GM23338 (cell line): Measurements from ENCODE around the gene FAM163A. TPM values are rescaled to one million over a fixed set of nuclear protein-coding genes. Genes with fewer than 3 reads are reported as not detected.

Experiments used
- ATAC-seq: fragments of 200-7000 bp; cut with Tn5 transposase; 3 replicates; pipeline ENCODE4 v1.9.1; 2020
- DNase-seq: peaks from one replicate; pipeline ENCODE4 v3.0.0-alpha.2; 2015; ENCODE audit warnings: low spot score
- H2AFZ ChIP-seq: fragments of 200-600 bp; sonication (generic); 2 replicates; pipeline ENCODE4 v1.8.0; 2016; ENCODE audit warnings: antibody characterized with exemption, mild to moderate bottlenecking, moderate library complexity
- H3F3A ChIP-seq: fragments of 200-600 bp; sonication (generic); replicated peaks from 2 replicates; pipeline ENCODE4 v1.8.0; 2017; ENCODE audit warnings: antibody characterized with exemption, mixed run types, low read depth
- H3K27ac ChIP-seq: fragments of 200-600 bp; sonication (generic); 2 replicates; pipeline ENCODE4 v1.6.1; 2016; ENCODE audit warnings: low read depth
- H3K27me3 ChIP-seq: fragments of 200-600 bp; sonication (generic); 2 replicates; pipeline ENCODE4 v1.8.0; 2016; ENCODE audit warnings: mild to moderate bottlenecking, mixed run types, moderate library complexity; ENCODE audit not compliant: insufficient read depth
- H3K36me3 ChIP-seq: fragments of 200-600 bp; sonication (generic); 2 replicates; pipeline ENCODE4 v1.8.0; 2016; ENCODE audit warnings: mild to moderate bottlenecking; ENCODE audit not compliant: insufficient read depth
- H3K4me1 ChIP-seq: fragments of 200-600 bp; sonication (generic); 2 replicates; pipeline ENCODE4 v1.8.0; 2016; ENCODE audit warnings: mild to moderate bottlenecking, moderate library complexity; ENCODE audit not compliant: insufficient read depth
- H3K4me2 ChIP-seq: fragments of 200-600 bp; sonication (generic); 2 replicates; pipeline ENCODE4 v1.7.1; 2017; ENCODE audit warnings: mixed run types
- H3K4me3 ChIP-seq: fragments of 200-600 bp; sonication (generic); 2 replicates; pipeline ENCODE4 v1.6.1; 2016; ENCODE audit warnings: mixed run types
- H3K79me2 ChIP-seq: fragments of 200-600 bp; sonication (generic); replicated peaks from 2 replicates; pipeline ENCODE4 v1.8.0; 2017; ENCODE audit warnings: mild to moderate bottlenecking; ENCODE audit not compliant: insufficient read depth
- H3K9me2 ChIP-seq: fragments of 200-600 bp; sonication (generic); 2 replicates; pipeline ENCODE4 v1.8.0; 2017; ENCODE audit not compliant: insufficient read depth
- H4K20me1 ChIP-seq: fragments of 200-600 bp; sonication (generic); replicated peaks from 2 replicates; pipeline ENCODE4 v1.8.0; 2017; ENCODE audit warnings: mild to moderate bottlenecking; ENCODE audit not compliant: insufficient read depth
- H3K27ac Mint-ChIP-seq: 2 replicates; pipeline ENCODE4 v1.8.0; 2020; ENCODE audit warnings: inconsistent platforms, mild to moderate bottlenecking, moderate library complexity, mixed read lengths
- H3K27me3 Mint-ChIP-seq: 3 replicates; pipeline ENCODE4 v1.8.0; 2022; ENCODE audit warnings: low read depth, mild to moderate bottlenecking, moderate library complexity, mixed read lengths, inconsistent platforms; ENCODE audit not compliant: insufficient read depth, poor library complexity
- H3K36me3 Mint-ChIP-seq: 3 replicates; pipeline ENCODE4 v1.8.0; 2021; ENCODE audit warnings: low read depth, mild to moderate bottlenecking, inconsistent platforms, moderate library complexity, mixed read lengths
- H3K4me1 Mint-ChIP-seq: 3 replicates; pipeline ENCODE4 v1.8.0; 2020; ENCODE audit warnings: mild to moderate bottlenecking, inconsistent platforms, mixed read lengths
- H3K4me3 Mint-ChIP-seq: 3 replicates; pipeline ENCODE4 v1.8.0; 2021; ENCODE audit warnings: moderate library complexity, mild to moderate bottlenecking, inconsistent platforms, mixed read lengths
- H3K9me3 Mint-ChIP-seq: 3 replicates; pipeline ENCODE4 v1.8.0; 2020; ENCODE audit warnings: moderate library complexity, mild to moderate bottlenecking, inconsistent platforms, mixed read lengths
- CREB1 ChIP-seq: fragments of 250-450 bp; sonication (Bioruptor Pico); IDR thresholded peaks from 2 replicates; pipeline ENCODE4 v1.5.0; 2020; ENCODE audit warnings: low read depth, mild to moderate bottlenecking, moderate library complexity
- ETS1 ChIP-seq: IDR thresholded peaks from 2 replicates; pipeline ENCODE4 v1.6.1; 2016; ENCODE audit warnings: antibody characterized with exemption
- EZH2 ChIP-seq: fragments of 200-600 bp; sonication (generic); IDR thresholded peaks from one replicate; pipeline ENCODE4 v1.8.0; 2017; ENCODE audit warnings: antibody characterized with exemption, mild to moderate bottlenecking, low read depth; ENCODE audit not compliant: unreplicated experiment
- EZH2phosphoT487 ChIP-seq: fragments of 200-600 bp; sonication (generic); IDR thresholded peaks from one replicate; pipeline ENCODE4 v1.8.1; 2018; ENCODE audit warnings: antibody characterized with exemption; ENCODE audit not compliant: unreplicated experiment
- JUNB ChIP-seq: IDR thresholded peaks from one replicate; pipeline ENCODE4 v1.6.1; 2016; ENCODE audit warnings: antibody characterized with exemption; ENCODE audit not compliant: unreplicated experiment
- NANOG ChIP-seq: IDR thresholded peaks from 2 replicates; pipeline ENCODE4 v1.6.1; 2016; ENCODE audit warnings: antibody characterized with exemption, borderline replicate concordance
- POLR2AphosphoS5 ChIP-seq: IDR thresholded peaks from 2 replicates; pipeline ENCODE4 v1.6.1; 2016; ENCODE audit warnings: antibody characterized with exemption, low read depth
- REST ChIP-seq: IDR thresholded peaks from one replicate; pipeline ENCODE4 v1.6.1; 2018; ENCODE audit warnings: antibody characterized with exemption; ENCODE audit not compliant: unreplicated experiment
- STAT1 ChIP-seq: IDR thresholded peaks from one replicate; pipeline ENCODE4 v1.6.1; 2016; ENCODE audit warnings: antibody characterized with exemption; ENCODE audit not compliant: unreplicated experiment
- ZNF114 ChIP-seq: fragments of 250-450 bp; sonication (Bioruptor Pico); IDR thresholded peaks from 2 replicates; pipeline ENCODE4 v1.5.0; 2020; ENCODE audit warnings: mild to moderate bottlenecking, moderate library complexity
- ZNF331 ChIP-seq: fragments of 250-450 bp; sonication (Bioruptor Pico); IDR thresholded peaks from 2 replicates; pipeline ENCODE4 v1.5.0; 2020; ENCODE audit warnings: low read depth, mild to moderate bottlenecking, moderate library complexity
- polyA plus RNA-seq: library from polyadenylated mRNA; unstranded; fragments of >200 nt; fragmentation: Nextera tagmentation; extraction: Ambion mirVana; gene quantifications from 2 replicates; pipeline ENCODE4 v1.2.1, GENCODE V29; 2016
- total RNA-seq: library from RNA; depleted of rRNA; stranded (reverse); fragments of >200 nt; shearing (Covaris generic); gene quantifications from 2 replicates; pipeline ENCODE4 v1.2.3, GENCODE V29; 2014
- TF ChIP-seq, protein P1 (sequence below), 2 experiments: fragments of 200-600 bp in 1 of 2; sonication (generic) in 1 of 2; conservative IDR thresholded peaks; 2 replicates each; pipeline versions ENCODE4 v1.5.1 to v1.6.1; 2016 to 2017; ENCODE audit warnings: antibody characterized with exemption in 2 of 2, low read depth in 2 of 2, mild to moderate bottlenecking in 2 of 2, moderate library complexity in 1 of 2
- TF ChIP-seq, protein P2 (sequence below): fragments of 250-450 bp; sonication (Bioruptor Pico); IDR thresholded peaks from 2 replicates; pipeline ENCODE4 v1.5.0; 2020; ENCODE audit warnings: mild to moderate bottlenecking, moderate library complexity

The FAM163A gene
- total and polyA plus RNA-seq, 2 experiments from 2014 or later = not detected

DNA sequence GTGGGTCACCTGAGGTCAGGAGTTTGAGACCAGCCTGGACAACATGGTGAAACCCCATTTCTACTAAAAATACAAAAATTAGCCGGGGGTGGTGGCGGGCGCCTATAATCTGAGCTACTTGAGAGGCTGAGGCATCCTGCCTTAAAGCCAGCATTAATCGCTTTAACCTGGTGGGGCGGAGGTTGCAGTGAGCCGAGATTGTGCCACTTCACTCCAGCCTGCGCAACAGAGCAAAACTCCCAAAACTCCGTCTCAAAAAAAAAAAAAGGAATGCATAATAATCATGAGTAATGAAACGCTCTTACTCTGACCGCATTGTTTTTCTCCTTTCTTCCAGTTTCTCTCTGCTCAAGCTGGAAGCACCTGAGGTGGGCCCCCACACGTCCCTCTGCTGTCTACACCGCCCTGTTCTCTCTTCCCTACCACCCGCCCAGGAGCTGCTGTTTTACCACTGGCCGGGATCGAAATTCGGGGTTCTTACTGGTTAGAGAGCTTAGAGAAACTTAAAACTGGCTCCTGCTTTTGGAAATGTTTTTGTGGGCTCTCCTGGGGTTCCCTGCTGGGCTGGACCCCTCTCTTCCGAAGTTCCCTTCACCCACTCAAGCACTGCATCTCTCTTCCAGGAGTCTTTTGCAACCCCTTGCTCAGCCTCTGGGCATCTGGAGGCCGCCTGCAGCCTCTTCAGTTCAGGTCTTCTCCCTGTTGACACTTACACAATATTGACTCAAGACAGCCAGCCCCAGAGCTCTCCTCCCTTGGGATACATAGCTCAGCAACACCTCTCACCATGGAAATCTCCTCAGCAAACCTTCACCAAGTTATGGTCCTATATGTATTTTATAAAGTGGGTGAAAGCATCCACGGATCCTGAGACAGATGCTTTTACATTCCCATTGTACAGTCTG is 62.5 kb downstream of the FAM163A start:
- no peak for ATAC-seq
- no peaks in the 10 kb centered on the region for H3K36me3 ChIP-seq
- H3K4me2 ChIP-seq = no peak overlapping the region

More for the DNA sequence above, 62.5 kb downstream of the FAM163A start:
- Mint-ChIP-seq H3K36me3 (no peaks in the 10 kb centered on the region), H3K4me3 (no peak overlapping the region), H3K27ac (no peak overlapping the region; the same call in 1 of the 2 replicates), H3K4me1 (no peaks in the 10 kb centered on the region; the same call in 2 of the 3 replicates), H3K9me3 (no peaks in the 10 kb centered on the region), H3K27me3 (peaks cover 8% of the 10 kb centered on the region)
- H2AFZ ChIP-seq = no peak overlapping the region
- DNase-seq = no peak
- no peaks in the 10 kb centered on the region for H3K27me3 ChIP-seq
- H3K79me2 ChIP-seq = no peaks in the 10 kb centered on the region
- TF ChIP-seq EZH2phosphoT487 = no peak
- TF ChIP-seq JUNB = no peak
- no peak for TF ChIP-seq POLR2AphosphoS5
- no peak for TF ChIP-seq ZNF114 (CRISPR knock-in tag)
- TF ChIP-seq, protein P1, sequence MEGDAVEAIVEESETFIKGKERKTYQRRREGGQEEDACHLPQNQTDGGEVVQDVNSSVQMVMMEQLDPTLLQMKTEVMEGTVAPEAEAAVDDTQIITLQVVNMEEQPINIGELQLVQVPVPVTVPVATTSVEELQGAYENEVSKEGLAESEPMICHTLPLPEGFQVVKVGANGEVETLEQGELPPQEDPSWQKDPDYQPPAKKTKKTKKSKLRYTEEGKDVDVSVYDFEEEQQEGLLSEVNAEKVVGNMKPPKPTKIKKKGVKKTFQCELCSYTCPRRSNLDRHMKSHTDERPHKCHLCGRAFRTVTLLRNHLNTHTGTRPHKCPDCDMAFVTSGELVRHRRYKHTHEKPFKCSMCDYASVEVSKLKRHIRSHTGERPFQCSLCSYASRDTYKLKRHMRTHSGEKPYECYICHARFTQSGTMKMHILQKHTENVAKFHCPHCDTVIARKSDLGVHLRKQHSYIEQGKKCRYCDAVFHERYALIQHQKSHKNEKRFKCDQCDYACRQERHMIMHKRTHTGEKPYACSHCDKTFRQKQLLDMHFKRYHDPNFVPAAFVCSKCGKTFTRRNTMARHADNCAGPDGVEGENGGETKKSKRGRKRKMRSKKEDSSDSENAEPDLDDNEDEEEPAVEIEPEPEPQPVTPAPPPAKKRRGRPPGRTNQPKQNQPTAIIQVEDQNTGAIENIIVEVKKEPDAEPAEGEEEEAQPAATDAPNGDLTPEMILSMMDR (conservative IDR thresholded peaks at IDR 0.05; ENCODE audit: low read depth in 2 of 2) = no peak
- TF ChIP-seq ETS1 = no peak
- TF ChIP-seq CREB1 (CRISPR knock-in tag) = no peak
- TF ChIP-seq REST = no peak
- TF ChIP-seq ZNF331 = no peak
- no peak for TF ChIP-seq STAT1
- TF ChIP-seq, protein P2, sequence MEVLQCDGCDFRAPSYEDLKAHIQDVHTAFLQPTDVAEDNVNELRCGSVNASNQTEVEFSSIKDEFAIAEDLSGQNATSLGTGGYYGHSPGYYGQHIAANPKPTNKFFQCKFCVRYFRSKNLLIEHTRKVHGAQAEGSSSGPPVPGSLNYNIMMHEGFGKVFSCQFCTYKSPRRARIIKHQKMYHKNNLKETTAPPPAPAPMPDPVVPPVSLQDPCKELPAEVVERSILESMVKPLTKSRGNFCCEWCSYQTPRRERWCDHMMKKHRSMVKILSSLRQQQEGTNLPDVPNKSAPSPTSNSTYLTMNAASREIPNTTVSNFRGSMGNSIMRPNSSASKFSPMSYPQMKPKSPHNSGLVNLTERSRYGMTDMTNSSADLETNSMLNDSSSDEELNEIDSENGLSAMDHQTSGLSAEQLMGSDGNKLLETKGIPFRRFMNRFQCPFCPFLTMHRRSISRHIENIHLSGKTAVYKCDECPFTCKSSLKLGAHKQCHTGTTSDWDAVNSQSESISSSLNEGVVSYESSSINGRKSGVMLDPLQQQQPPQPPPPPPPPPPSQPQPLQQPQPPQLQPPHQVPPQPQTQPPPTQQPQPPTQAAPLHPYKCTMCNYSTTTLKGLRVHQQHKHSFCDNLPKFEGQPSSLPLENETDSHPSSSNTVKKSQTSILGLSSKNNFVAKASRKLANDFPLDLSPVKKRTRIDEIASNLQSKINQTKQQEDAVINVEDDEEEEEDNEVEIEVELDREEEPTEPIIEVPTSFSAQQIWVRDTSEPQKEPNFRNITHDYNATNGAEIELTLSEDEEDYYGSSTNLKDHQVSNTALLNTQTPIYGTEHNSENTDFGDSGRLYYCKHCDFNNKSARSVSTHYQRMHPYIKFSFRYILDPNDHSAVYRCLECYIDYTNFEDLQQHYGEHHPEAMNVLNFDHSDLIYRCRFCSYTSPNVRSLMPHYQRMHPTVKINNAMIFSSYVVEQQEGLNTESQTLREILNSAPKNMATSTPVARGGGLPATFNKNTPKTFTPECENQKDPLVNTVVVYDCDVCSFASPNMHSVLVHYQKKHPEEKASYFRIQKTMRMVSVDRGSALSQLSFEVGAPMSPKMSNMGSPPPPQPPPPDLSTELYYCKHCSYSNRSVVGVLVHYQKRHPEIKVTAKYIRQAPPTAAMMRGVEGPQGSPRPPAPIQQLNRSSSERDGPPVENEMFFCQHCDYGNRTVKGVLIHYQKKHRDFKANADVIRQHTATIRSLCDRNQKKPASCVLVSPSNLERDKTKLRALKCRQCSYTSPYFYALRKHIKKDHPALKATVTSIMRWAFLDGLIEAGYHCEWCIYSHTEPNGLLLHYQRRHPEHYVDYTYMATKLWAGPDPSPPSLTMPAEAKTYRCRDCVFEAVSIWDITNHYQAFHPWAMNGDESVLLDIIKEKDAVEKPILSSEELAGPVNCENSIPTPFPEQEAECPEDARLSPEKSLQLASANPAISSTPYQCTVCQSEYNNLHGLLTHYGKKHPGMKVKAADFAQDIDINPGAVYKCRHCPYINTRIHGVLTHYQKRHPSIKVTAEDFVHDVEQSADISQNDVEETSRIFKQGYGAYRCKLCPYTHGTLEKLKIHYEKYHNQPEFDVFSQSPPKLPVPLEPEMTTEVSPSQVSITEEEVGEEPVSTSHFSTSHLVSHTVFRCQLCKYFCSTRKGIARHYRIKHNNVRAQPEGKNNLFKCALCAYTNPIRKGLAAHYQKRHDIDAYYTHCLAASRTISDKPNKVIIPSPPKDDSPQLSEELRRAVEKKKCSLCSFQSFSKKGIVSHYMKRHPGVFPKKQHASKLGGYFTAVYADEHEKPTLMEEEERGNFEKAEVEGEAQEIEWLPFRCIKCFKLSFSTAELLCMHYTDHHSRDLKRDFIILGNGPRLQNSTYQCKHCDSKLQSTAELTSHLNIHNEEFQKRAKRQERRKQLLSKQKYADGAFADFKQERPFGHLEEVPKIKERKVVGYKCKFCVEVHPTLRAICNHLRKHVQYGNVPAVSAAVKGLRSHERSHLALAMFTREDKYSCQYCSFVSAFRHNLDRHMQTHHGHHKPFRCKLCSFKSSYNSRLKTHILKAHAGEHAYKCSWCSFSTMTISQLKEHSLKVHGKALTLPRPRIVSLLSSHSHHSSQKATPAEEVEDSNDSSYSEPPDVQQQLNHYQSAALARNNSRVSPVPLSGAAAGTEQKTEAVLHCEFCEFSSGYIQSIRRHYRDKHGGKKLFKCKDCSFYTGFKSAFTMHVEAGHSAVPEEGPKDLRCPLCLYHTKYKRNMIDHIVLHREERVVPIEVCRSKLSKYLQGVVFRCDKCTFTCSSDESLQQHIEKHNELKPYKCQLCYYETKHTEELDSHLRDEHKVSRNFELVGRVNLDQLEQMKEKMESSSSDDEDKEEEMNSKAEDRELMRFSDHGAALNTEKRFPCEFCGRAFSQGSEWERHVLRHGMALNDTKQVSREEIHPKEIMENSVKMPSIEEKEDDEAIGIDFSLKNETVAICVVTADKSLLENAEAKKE (CRISPR knock-in tag) = no peak
- TF ChIP-seq EZH2 = no peak
- no peak for TF ChIP-seq NANOG
- no peak overlapping the region for H3K4me3 ChIP-seq
- H3F3A ChIP-seq = no peaks in the 10 kb centered on the region
- H3K4me1 ChIP-seq = no peaks in the 10 kb centered on the region
- H3K27ac ChIP-seq = no peak overlapping the region
- no peaks in the 10 kb centered on the region for H4K20me1 ChIP-seq
- no peaks in the 10 kb centered on the region for H3K9me2 ChIP-seq
